SK-N-MC (cell line): ENCODE results near the gene FADS6.

Source experiments
- EZH2 ChIP-seq: fragments of 200-600 bp; sonication (generic); IDR thresholded peaks from one replicate; pipeline ENCODE4 v1.6.1; 2017; ENCODE audit warnings: antibody characterized with exemption
- FOXP2 ChIP-seq: optimal IDR thresholded peaks from 2 replicates; pipeline ENCODE3; 2011; ENCODE audit warnings: mild to moderate bottlenecking, moderate library complexity; ENCODE audit not compliant: insufficient read depth; ENCODE audit errors: extremely low read length, control extremely low read depth
- POLR2AphosphoS5 ChIP-seq: IDR thresholded peaks from 2 replicates; pipeline ENCODE4 v1.6.1; 2012; ENCODE audit warnings: mild to moderate bottlenecking, low read depth, low read length, borderline replicate concordance

- TF ChIP-seq POLR2AphosphoS5: no peak
- TF ChIP-seq FOXP2: no peak
- TF ChIP-seq EZH2: no peak
Measured at GRCh38 chr17:74890554-74890953, 2.9 kb downstream of the FADS6 start.
